Fibroblast of the aortic adventitia (primary cell): ENCODE results near the gene PWWP2B. TPM values are rescaled to one million over a fixed set of nuclear protein-coding genes. Genes with fewer than 3 reads are reported as not detected.

ENCODE experiments used
- DNase-seq: peaks from one replicate; pipeline ENCODE4 v3.0.0-alpha.2; 2010; ENCODE audit warnings: low read depth
- H3K4me3 ChIP-seq: 2 replicates; pipeline ENCODE4 v1.5.1; 2011; ENCODE audit warnings: low read depth, mild to moderate bottlenecking, control low read depth, low read length, moderate library complexity
- CTCF ChIP-seq: IDR thresholded peaks from 2 replicates; pipeline ENCODE4 v1.5.1; 2011; ENCODE audit warnings: mild to moderate bottlenecking, low read length, control low read depth, inconsistent platforms; ENCODE audit not compliant: insufficient read depth
- total RNA-seq: library from RNA; depleted of rRNA; stranded (reverse); fragments of >200 nt; gene quantifications from 2 replicates; pipeline ENCODE4 v1.2.3, GENCODE V29; 2012; ENCODE audit warnings: low replicate concordance

PWWP2B gene
- total RNA-seq, 1 donor: 7.2 TPM

GRCh38 chr10:132450466-132450824, 53.4 kb downstream of the PWWP2B start:
- DNase-seq: no peak
- H3K4me3 ChIP-seq: no peak overlapping the region
- TF ChIP-seq CTCF: no peak

GRCh38 chr10:132450825-132451505, 54.0 kb downstream of the PWWP2B start:
- TF ChIP-seq CTCF: no peak
- no peak for DNase-seq
- H3K4me3 ChIP-seq: no peak overlapping the region

GRCh38 chr10:132451506-132452215, 54.7 kb downstream of the PWWP2B start:
- TF ChIP-seq CTCF: no peak
- no peak overlapping the region for H3K4me3 ChIP-seq
- DNase-seq: no peak

GRCh38 chr10:132452216-132452650, 55.2 kb downstream of the PWWP2B start:
- no peak for DNase-seq
- TF ChIP-seq CTCF: no peak
- no peak overlapping the region for H3K4me3 ChIP-seq

GRCh38 chr10:132452651-132453469, 55.9 kb downstream of the PWWP2B start:
- H3K4me3 ChIP-seq: peak overlapping the region; percentile 14
- TF ChIP-seq CTCF: peak; percentile 80
- DNase-seq: peak; percentile 62

- H3K4me3 ChIP-seq: peak overlapping the region; percentile 14
- no peak for TF ChIP-seq CTCF
- DNase-seq: no peak
These were observed 56.5 kb downstream of the PWWP2B start for GRCh38 chr10:132453470-132453861.
